HG02642 (cell line): ENCODE data around the gene ZNF350.
"Not testable (repeated sequence)": the region's sequence is repeated elsewhere in the genome, so short reads cannot be mapped to it uniquely, and the experiment has no call there.

Source experiments
- ATAC-seq: cut with Tn5 transposase; IDR thresholded peaks from one replicate; pipeline ENCODE4 v1.9.1; 2021; ENCODE audit warnings: mild to moderate bottlenecking; ENCODE audit not compliant: unreplicated experiment, poor library complexity

ZNF350 gene

DNA sequence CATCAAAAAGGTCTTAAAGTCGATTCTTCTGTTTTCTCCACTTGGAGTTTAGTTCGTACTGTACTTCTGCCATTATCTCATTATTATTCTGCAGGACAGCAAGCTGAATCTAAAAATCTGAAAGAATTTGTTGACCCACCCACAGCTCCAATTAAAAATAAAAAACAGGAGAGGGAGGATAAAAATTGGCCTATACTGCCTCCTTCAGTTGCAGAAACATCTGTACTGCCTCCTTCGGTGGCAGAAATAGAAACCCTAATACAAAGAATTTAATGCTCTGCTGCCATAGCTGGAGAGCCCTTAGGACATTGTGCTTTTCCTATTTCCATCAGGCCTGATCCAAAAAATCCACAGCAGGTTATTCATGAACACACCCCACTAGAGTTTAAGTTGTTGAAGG lies 9.8 kb downstream of the ZNF350 start:
- no peak for ATAC-seq

DNA sequence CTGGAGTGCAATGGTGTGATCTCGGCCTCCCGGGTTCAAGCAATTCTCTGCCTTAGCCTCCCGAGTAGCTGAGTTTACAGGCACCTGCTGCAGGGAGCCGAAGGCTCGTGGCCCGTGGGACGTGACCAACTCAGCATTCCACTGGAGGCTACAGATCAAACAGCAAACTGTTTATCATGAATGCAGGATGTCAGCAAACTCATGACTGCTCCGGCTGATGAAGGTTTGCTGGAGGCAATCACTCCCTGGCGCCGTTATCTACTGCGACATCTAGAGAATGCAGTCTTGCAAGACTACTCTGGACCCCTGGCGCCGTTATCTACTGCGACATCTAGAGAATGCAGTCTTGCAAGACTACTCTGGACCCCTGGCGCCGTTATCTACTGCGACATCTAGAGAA lies 10.9 kb downstream of the ZNF350 start:
- not testable (repeated sequence) for ATAC-seq

DNA sequence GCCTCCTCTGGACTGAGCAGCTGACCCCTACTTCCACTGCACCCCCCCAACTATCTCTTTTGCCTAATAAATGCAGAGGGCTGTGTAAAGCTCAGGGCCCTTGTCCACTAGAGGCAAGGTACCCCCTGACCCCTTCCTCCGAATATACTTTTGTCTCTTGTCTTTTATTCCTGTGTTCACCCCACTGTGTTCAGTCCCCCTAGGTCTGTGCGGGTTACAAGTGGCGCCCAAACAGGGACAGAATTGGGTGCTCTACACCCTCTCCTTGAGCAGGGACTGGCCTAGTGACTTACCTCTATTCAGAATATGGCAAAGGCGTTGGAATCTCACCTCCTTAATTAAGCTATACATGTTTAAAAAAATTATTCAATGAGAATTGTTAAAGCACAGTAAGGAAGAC lies 15.0 kb downstream of the ZNF350 start:
- ATAC-seq, result no peak

DNA sequence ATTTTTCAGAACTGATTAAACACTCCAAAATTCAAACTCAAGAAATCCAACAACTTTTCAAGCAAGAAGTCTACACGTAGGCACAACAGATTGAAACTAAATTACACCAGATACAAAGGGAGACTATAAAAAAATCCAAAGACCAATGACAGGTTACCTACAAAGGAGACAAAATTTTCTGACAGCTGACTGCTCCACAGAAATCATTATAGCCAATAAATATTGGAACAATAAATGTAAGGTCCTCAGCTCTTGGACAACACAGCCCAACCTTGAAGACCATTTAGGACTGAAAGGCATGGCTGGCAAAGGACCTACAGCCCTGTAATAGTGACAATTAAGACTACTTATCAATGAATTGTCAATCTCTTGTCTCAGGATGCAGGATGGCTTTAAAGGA lies 15.9 kb downstream of the ZNF350 start:
- ATAC-seq, result no peak

DNA sequence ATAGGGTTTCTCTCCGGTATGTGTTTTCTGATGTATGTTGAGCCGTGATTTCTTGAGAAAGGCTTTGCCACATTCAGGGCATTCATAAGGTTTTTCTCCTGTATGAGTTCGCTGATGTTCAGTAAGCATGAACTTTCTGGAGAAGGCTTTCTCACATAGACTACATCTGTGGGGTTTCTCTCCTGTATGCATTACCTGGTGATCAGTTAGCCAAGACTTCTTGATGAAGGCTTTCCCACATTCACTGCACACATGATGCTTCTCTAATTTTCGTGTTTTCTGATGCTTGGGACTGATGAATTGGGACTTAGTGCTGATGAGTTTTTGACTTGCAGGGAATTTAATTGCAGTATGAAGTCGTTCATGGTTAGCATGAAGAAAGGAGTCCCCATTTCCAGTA lies 21.1 kb downstream of the ZNF350 start:
- ATAC-seq, result no peak

DNA sequence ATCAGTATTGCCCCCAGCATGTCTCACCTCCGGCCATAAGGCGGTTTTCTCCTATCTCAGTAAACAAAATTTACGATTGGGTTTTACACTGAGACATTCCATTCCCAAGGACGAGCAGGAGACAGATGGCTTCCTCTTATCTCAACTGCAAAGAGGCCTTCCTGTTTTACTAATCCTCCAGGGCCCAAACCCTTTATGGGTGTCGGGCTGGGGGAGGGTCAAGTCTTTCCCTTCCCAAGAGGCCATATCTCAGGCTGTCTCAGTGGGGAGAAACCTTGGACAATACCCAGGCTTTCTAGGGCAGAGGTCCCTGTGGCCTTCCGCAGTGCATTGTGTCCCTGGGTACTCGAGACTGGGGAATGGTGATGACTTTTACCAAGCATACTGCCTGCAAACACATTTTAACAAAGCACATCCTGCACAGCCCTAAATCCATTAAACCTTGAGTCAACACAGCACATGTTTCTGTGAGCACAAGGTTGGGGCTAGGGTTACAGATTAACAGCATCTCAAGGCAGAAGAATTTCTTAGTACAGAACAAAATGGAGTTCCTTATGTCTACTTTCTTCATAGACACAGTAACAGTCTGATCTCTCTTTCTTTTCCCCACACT lies 25.9 kb downstream of the ZNF350 start:
- not testable (repeated sequence) for ATAC-seq

DNA sequence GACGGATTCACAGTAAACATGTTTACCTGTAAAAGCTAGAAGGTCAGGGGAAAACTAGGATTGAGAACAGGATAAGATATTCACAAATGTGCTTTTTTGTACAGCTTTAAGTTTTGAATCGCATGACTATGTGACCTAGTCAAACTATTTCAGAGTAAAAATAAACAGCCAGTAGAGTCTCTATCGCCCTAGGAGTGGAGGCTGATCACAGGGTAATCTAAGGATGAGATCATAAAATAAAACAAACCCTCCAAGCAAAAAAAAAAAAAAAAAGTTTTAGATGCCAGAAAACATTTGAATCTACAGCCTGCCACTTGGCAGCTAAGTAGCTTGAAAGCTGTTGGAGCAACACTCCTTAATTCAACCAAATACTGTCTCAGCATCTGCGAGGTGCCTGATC lies 26.8 kb downstream of the ZNF350 start:
- ATAC-seq, result no peak

DNA sequence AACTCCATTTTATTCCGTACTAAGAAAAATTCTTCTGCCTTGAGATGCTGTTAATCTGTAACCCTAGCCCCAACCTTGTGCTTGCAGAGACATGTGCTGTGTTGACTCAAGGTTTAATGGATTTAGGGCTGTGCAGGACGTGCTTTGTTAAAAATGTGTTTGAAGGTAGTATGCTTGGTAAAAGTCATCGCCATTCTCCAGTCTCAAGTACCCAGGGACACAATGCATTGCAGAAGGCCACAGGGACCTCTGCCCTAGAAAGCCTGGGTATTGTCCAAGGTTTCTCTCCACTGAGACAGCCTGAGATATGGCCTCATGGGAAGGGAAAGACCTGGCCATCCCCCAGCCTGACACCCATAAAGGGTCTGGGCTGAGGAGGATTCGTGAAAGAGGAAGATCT lies 28.8 kb downstream of the ZNF350 start:
- ATAC-seq, result not testable (repeated sequence)

DNA sequence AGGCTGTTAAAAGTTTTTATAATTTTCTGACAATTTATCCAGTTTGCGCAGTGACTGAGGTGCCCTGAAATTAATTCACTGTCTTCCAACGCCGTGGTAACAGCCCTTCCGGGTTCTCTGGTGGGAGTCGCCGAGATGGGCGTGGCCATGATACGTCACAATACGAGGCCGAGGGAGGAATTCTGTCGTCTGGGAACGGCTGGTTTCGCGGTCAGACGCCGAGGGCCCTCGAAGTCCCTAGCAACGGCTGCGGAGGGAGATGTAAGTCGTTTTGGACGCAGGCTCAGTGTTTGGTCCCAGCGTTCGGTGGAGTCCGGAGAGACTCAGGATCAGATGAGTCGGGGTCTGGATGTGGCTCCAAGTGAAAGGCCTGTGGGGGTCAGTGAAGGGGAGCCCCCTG lies 37.7 kb downstream of the ZNF350 start:
- no peak for ATAC-seq

DNA sequence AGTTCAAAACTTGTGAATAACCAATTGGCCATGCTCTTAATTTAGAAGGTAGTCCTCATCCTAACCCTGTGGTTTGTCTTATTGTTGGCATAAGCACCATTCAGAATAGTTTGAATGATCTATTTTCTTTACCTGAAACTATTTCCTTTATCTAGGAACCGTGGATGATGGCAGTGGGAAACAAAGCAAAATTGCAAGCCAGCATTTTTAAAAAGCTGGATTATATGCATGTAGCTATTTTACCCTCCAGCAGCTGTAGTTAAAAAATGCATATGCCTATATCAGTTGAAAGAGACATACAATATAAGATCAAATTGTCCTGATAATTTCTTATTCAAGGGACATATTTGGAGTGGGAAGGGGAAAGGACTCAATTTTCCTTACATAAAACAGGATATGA lies 40.0 kb downstream of the ZNF350 start:
- no peak for ATAC-seq

DNA sequence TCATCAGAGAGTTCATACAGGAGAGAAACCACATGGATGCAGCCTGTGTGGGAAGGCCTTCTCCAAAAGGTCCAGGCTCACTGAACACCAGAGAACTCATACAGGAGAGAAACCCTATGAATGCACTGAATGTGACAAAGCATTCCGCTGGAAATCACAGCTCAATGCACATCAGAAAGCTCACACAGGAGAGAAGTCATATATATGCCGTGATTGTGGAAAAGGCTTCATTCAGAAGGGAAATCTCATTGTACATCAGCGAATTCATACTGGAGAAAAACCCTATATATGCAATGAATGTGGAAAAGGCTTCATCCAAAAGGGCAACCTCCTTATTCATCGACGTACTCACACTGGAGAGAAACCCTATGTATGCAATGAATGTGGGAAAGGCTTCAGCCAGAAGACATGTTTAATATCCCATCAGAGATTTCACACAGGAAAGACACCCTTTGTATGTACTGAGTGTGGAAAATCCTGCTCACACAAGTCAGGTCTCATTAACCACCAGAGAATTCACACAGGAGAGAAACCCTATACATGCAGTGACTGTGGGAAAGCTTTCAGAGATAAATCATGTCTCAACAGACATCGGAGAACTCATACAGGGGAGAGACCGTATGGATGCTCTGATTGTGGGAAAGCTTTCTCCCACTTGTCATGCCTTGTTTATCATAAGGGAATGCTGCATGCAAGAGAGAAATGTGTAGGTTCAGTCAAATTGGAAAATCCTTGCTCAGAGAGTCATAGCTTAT lies 41.7 kb downstream of the ZNF350 start:
- no peak for ATAC-seq

DNA sequence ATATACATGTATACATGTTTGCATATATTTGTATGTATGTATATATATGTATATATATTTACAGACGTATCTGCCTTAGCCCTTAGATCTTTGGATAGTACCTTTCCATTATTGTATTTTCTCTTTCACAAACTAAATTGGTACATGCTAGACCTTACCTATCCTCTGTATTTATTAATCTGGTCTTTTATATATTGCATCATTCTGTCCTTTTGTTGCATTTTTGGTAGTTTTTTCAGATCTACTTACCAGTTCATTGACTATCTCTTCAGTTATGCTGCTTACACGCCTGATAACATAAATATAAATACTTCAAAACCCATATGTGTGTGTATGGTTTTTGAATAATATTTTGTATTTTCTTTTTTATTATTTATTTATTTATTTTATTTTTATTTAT lies 47.7 kb downstream of the ZNF350 start:
- ATAC-seq, result no peak

DNA sequence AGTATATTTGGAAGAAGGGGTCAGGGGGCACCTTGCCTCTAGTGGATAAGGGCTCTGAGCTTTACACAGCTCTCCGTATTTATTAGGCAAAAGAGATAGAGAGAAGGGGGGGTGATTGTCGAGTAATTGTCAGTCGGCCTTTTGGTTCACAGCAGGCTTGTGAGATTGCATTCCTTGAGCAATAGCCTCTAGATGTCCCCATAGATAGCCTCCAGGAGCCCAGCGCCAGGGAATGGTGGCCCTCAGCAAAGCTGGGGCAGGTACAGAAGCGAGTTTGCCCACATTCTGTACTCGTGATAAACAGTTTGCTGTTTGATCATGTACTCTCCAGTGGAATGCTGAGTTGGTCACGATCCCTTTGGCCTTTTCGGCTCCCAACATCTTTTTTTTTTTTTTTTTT lies 54.7 kb downstream of the ZNF350 start:
- ATAC-seq, result no peak

DNA sequence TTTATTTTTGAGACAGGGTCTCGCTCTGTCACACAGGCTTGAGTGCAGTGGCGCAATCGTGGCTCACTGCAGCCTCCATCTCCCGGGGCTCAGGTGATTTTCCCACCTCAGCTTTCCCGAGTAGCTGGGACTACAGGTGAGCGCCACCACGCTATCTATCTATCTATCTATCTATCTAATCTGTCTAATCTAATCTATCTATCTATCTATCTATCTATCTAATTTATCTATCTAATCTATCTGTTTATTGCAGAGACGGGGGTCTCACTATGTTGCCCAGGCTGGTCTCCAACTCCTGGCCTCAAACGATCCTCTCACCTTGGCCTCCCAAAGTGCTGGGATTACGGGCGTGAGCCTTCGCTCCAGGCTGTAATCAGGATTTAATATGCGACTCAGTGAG lies 58.8 kb downstream of the ZNF350 start:
- no peak for ATAC-seq

DNA sequence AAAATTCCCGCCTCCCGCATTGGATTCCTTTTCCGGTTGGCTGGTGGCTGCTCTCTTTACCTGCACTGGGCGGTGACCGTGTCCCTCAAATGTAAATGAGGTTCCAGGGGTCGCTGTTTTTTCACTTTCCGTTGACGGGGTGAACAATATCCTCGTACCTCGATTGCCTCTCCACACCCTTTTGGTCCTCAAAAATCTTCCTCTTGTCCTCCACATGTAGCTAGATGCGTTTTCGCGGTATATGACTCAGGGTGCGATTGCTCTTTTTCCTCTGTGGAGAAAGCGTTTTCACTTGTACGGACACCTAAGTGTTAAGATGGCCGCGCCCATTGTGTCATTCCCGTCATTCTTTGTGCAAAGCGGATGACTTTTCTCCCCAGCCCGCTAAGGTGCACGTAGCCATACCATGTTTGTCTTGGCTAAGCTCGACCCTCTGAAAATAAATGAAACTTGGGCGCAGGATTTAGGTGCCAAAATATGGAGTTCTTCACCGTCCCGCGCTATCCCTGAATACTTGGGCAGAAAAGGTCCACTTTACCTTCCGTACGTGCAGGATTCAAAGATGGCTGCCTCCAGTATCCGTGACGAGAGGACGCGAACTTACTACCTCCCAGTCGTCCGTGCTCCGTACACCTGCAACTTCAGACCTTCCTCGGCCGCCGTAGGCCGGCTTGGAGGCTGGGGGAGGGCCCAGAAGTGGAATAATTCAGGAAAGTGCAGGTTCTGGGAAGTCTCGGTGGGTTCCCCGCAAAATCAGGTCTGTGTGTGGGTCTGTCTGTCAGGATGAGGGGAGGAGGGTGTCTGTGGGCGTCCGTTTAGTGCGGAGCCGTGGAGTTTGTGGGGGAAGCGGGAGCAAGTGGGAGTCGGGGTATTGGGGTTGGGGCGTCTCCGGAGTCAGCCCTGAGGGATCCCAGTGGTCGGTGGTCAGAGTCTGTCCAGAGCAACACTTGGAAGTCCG lies 59.6 kb downstream of the ZNF350 start, which contains the start of gene ZNF613:
Gene ZNF613 (plus strand): TSS at position 689 of the 958 bp plus-strand sequence. CDS start 8,749 bp downstream, outside the sequence.
- peak; percentile 93 for ATAC-seq

DNA sequence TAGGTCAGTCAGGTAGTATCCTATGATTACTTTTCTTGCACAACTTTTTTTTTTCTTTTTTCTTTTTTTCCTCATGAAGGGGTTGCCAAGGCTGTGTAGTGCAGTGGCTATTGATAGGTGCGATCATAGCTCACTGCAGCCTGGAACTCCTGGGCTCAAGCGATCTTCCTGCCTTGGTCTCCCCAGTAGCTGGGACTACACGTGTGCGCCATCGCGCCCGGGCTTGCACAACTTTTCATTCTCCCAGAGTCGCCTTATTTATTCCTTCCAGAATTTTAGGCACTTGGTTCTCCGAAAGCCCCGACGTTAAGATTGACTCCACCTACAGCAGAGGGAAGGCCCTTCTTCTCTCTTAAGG lies 60.2 kb downstream of the ZNF350 start:
- no peak for ATAC-seq

DNA sequence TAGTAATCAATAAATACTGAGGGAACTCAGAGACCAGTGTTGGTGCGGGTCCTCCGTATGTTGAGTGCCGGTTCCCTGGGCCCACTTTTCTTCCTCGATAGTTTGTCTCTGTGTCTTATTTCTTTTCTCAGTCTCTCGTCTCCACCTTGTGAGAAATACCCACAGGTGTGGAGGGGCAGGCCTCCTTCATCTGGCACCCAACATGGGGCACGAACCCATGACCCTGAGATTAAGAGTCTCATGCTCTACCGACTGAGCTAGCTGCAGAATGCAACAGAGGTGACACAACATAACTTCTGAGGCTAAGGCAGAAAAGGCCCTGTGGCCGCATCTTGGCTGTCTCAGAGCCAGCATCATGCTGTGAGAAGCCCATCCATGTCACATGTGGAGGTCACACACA lies 64.7 kb downstream of the ZNF350 start:
- no peak for ATAC-seq

DNA sequence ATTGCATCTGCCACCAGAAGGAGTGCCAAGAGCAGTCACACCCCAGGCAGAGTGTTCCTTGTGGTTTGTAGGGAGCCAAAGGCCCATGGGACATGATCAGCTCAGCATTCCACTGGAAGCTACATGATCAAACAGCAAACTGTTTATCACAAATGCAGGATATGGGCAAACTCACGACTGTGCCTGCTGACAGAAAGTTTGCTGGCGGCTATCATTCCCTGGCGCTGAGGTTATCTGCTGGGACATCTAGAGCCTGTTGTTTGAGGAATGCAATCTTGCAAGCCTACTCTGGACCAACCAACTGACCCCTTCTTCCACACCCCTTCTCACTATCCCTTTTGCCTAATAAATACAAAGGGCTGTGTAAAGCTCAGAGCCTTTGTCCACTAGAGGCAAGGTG lies 67.0 kb downstream of the ZNF350 start:
- ATAC-seq, result no peak

DNA sequence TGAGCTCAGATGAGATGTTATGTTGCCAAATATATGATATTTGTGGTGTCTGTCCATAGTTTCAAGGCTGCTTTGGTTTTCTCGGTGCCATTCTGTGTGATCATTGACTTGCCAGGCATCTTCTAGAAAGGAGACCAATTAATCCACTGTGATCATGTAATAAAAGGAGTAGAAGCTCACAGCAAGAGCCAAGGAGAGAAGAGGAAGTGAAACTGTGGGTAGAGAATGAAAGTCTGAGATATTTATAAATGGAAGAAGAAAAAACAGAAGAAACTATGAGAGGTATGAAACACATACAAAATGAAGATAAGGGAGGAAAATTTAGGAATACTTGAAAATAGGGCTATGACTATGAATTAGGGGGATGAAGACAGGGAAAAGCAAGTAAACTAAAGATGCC lies 70.5 kb downstream of the ZNF350 start:
- ATAC-seq, result no peak

DNA sequence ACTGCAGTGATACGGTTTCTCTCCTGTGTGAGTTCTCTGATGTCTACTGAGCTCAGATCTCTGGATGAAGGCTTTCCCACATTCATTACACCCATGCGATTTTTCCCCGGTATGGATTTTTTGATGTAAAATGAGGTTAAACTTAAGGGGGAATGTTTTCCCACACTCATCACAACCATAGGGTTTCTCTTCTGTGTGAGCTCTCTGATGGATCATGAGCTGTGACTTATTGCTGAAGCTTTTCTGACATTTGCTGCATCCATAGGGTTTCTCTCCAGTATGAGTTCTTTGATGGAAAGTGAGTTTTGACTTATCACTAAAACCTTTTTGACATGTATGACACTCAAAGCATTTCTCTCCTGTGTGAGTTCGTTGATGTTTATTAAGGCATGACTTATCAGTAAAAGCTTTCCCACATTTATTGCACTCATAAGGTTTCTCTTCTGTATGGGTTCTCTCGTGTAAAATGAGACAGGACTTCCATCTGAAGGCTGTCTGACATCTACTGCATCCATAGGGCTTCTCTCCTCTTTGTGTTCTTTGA lies 71.2 kb downstream of the ZNF350 start:
- ATAC-seq, result no peak
